Astrocyte of the spinal cord (primary cell): ENCODE results near the gene FAXDC2.
A peak's percentile ranks its signal among the peaks of the same experiment; 100 is the strongest.

Experiments
- DNase-seq: peaks from one replicate; pipeline ENCODE4 v3.0.0; 2011; ENCODE audit warnings: low read depth, low spot score
- H3K4me3 ChIP-seq: 2 replicates; pipeline ENCODE4 v1.5.1; 2011; ENCODE audit warnings: low read depth, mild to moderate bottlenecking, low read length, moderate library complexity
- CTCF ChIP-seq: IDR thresholded peaks from 2 replicates; pipeline ENCODE4 v1.5.1; 2012; ENCODE audit warnings: low read depth, mild to moderate bottlenecking, low read length, inconsistent platforms
- in situ Hi-C: cut with HindIII; loops from 2 replicates; pipeline ENCODE4 v1.10.0; 2017; ENCODE audit warnings: low sequenced_read_pairs

The FAXDC2 gene

GRCh38 chr5:154806176-154806575 is 44.2 kb downstream of the FAXDC2 start:
- TF ChIP-seq CTCF: no peak
- in situ Hi-C loops: no loop called here
- H3K4me3 ChIP-seq: no peak overlapping the region
- no peak for DNase-seq

GRCh38 chr5:154802050-154802449 is 48.4 kb downstream of the FAXDC2 start:
- TF ChIP-seq CTCF: no peak
- no peak overlapping the region for H3K4me3 ChIP-seq
- in situ Hi-C loops: no loop called here
- no peak for DNase-seq

- H3K4me3 ChIP-seq: no peak overlapping the region
- TF ChIP-seq CTCF: no peak
- DNase-seq: peak; percentile 83
- in situ Hi-C loops: no loop called here
These were observed 49.3 kb downstream of the FAXDC2 start for GRCh38 chr5:154801083-154801482.

GRCh38 chr5:154800582-154800981 is 49.8 kb downstream of the FAXDC2 start:
- H3K4me3 ChIP-seq: no peak overlapping the region
- in situ Hi-C loops: no loop called here
- no peak for TF ChIP-seq CTCF
- DNase-seq: no peak

GRCh38 chr5:154797762-154798161 is 52.6 kb downstream of the FAXDC2 start:
- DNase-seq: peak; percentile 15
- no peak overlapping the region for H3K4me3 ChIP-seq
- no peak for TF ChIP-seq CTCF
- in situ Hi-C loops: no loop called here

GRCh38 chr5:154795235-154795596 is 55.2 kb downstream of the FAXDC2 start:
- H3K4me3 ChIP-seq: no peak overlapping the region
- no peak for TF ChIP-seq CTCF
- in situ Hi-C loops: no loop called here
- DNase-seq: no peak
